Esophagus squamous epithelium (tissue), 5 donors: ENCODE data around the gene TGFBR3. TPM values are rescaled to one million over a fixed set of nuclear protein-coding genes. Genes with fewer than 3 reads are reported as not detected.

Experiments used
- DNase-seq: peaks from one replicate; lab custom pipeline; 2025; lab: John Stamatoyannopoulos, UW
- H3K27ac ChIP-seq, 4 donors: fragments of 200-600 bp; sonication (generic); one replicate each; pipeline ENCODE4 v1.5.1; 2016 to 2019; ENCODE audit warnings: mild to moderate bottlenecking in 1 of 4
- H3K27me3 ChIP-seq, 4 donors: fragments of 200-600 bp; sonication (generic); 1 replicate in 3 of 4; 2 replicates in 1 of 4; pipeline versions ENCODE4 v1.5.1 to v1.6.0; 2017 to 2021; ENCODE audit warnings: antibody characterized with exemption in 1 of 4
- H3K36me3 ChIP-seq, 3 donors: fragments of 200-600 bp; sonication (generic); one replicate each; pipeline ENCODE4 v1.5.1; 2016 to 2019
- H3K4me1 ChIP-seq, 3 donors: fragments of 200-600 bp; sonication (generic); one replicate each; pipeline ENCODE4 v1.5.1; 2017 to 2019
- H3K4me3 ChIP-seq, 4 donors: fragments of 200-600 bp; sonication (generic); 1 replicate in 3 of 4; 2 replicates in 1 of 4; pipeline ENCODE4 v1.5.1; 2016 to 2019; ENCODE audit warnings: mild to moderate bottlenecking in 2 of 4, moderate library complexity in 1 of 4
- H3K9me3 ChIP-seq, 3 donors: fragments of 200-600 bp; sonication (generic); one replicate each; pipeline ENCODE4 v1.5.1; 2016 to 2019
- CTCF ChIP-seq, 6 experiments: fragments of 450-650 bp in 4 of 6; fragments of 200-600 bp in 2 of 6; sonication (generic) in 2 of 6; IDR thresholded peaks; one replicate each; pipeline ENCODE4 v1.5.1; 2016 to 2019; ENCODE audit warnings: antibody characterized with exemption in 6 of 6, mild to moderate bottlenecking in 4 of 6, moderate library complexity in 4 of 6
- POLR2A ChIP-seq, 4 donors: fragments of 450-650 bp; IDR thresholded peaks; one replicate each; pipeline ENCODE4 v1.6.1; 2017; ENCODE audit warnings: antibody characterized with exemption in 4 of 4, mild to moderate bottlenecking in 4 of 4, moderate library complexity in 3 of 4
- WGBS, 2 donors: methylation state at CpG; one replicate each; pipeline ENCODE4 v1.1.5; 2018; 5-methylcytosine and 5-hydroxymethylcytosine counted together
- intact Hi-C: fragments of 100-400 bp; cut with DNase I; formaldehyde crosslinking; loops from one replicate; pipeline ENCODE4 v1.15.0; 2022
- total RNA-seq, 4 donors: library from RNA; depleted of rRNA; stranded (reverse); fragments of >200 nt; gene quantifications; one replicate each; pipeline ENCODE4 v1.1.0, GENCODE V29; 2016
- donor health status: DM: yes; HTN: yes; CAD: no.

TGFBR3 gene
- total RNA-seq, 4 donors from 2014 or later: 11.3 to 119 (median 30.7) TPM

DNA sequence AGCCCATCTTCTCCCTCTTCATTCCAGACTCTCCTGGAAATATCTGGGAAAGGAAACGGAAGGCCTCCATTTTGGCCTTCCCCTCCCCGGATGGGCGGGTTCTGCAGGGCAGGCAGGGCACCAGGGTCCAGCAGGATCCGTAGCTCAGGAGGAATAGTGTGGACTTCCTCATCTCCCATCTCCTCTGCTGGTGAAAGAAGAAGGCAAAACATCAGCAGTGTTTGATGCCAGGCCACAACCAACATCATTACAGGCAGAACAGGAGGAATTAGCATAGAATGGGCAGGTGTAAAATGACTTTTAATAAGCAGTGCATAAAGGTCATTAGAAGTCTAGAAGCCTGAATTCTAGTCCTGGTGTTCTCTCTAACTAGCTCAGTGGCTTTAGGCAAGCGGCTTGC lies 165.9 kb downstream of the TGFBR3 start:
- H3K4me3 ChIP-seq: no peak overlapping the region
- no peaks in the 10 kb centered on the region for H3K27me3 ChIP-seq
- no peaks in the 10 kb centered on the region for H3K9me3 ChIP-seq
- intact Hi-C loops: no loop called here
- peak overlapping the region in 3 of 4 donors; percentile 21 to 43 (median 26) for H3K27ac ChIP-seq
- H3K4me1 ChIP-seq: peaks cover 5 to 8% (median 6%) of the 10 kb centered on the region in 3 donors
- WGBS, 2 donors: 88 to 90% methylated on average over 1 to 3 of the region's 5 CpGs
- DNase-seq: no peak
- H3K36me3 ChIP-seq: peaks cover 0 to 63% (median 14%) of the 10 kb centered on the region in 3 donors
- no peak for TF ChIP-seq CTCF (IDR thresholded peaks at IDR 0.05)
- TF ChIP-seq POLR2A (IDR thresholded peaks at IDR 0.05): no peak

DNA sequence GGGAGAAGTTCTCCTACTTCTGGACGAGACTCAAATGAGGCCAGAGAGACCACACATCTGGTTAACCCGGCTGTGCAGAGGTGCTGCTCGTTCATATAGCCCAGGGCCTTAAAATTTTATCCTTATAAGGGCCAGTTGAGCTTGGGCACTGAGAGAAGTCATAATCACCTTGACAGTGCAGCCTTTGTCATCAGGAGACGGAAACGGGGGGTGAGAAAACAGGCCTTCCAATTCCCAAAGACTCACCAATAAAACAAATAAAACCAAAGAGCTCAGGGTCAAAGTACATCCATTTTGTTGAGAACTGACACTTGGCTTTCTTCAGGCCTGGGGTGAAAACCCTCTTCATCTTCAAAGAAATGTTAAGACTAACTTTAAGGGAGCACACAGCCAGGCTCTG lies 167.1 kb downstream of the TGFBR3 start:
- no peak overlapping the region for H3K4me3 ChIP-seq
- WGBS, 2 donors: 85 to 89% methylated on average over 5 of the region's 5 CpGs
- H3K36me3 ChIP-seq: peaks cover 0 to 75% (median 14%) of the 10 kb centered on the region in 3 donors
- H3K27me3 ChIP-seq: no peaks in the 10 kb centered on the region
- intact Hi-C loops: no loop called here
- DNase-seq: no peak
- peak overlapping the region in 2 of 4 donors; percentile 25 to 43 for H3K27ac ChIP-seq
- no peaks in the 10 kb centered on the region for H3K9me3 ChIP-seq
- TF ChIP-seq CTCF (IDR thresholded peaks at IDR 0.05): no peak
- TF ChIP-seq POLR2A (IDR thresholded peaks at IDR 0.05): no peak
- peaks cover 0 to 4% (median 2%) of the 10 kb centered on the region in 3 donors for H3K4me1 ChIP-seq

DNA sequence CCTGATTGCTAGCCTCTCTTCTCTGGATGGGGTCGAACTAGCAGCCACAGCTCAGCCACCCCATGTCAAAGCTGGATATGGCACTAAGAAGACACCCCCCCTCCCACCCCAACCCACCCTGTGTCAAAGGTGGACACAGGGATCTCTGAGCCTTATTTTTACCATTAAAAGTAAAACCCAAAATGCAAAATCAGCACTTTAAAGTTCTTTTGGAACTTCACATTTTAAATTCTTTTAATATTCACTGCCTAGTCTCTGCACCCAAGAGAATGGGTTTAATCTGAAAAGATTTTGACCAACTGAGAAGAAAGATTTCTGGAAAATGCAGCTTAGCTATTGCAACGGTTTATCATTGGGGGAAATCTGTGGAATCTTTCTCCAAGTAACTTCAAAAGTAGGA lies 167.6 kb downstream of the TGFBR3 start:
- intact Hi-C loops: no loop called here
- peak overlapping the region in 1 of 4 donors; percentile 25 for H3K27ac ChIP-seq
- no peaks in the 10 kb centered on the region for H3K9me3 ChIP-seq
- H3K4me1 ChIP-seq: peaks cover 0 to 9% (median 6%) of the 10 kb centered on the region in 3 donors
- 88 to 89% methylated on average over 1 to 2 of the region's 2 CpGs for WGBS, 2 donors
- no peaks in the 10 kb centered on the region for H3K27me3 ChIP-seq
- no peak for DNase-seq
- no peak overlapping the region for H3K4me3 ChIP-seq
- peaks cover 0 to 75% (median 14%) of the 10 kb centered on the region in 3 donors for H3K36me3 ChIP-seq
- TF ChIP-seq CTCF (IDR thresholded peaks at IDR 0.05) (no peak), POLR2A (IDR thresholded peaks at IDR 0.05) (no peak)

- Histone ChIP-seq H3K27ac (peak overlapping the region in 1 of 4 donors; percentile 25), H3K27me3 (no peaks in the 10 kb centered on the region), H3K9me3 (no peaks in the 10 kb centered on the region), H3K4me3 (no peak overlapping the region), H3K36me3 (peaks cover 0 to 75% (median 14%) of the 10 kb centered on the region in 3 donors), H3K4me1 (peaks cover 0 to 14% (median 6%) of the 10 kb centered on the region in 3 donors)
- TF ChIP-seq POLR2A (IDR thresholded peaks at IDR 0.05): no peak
- no peak for TF ChIP-seq CTCF (IDR thresholded peaks at IDR 0.05)
- no peak for DNase-seq
- intact Hi-C loops: no loop called here
- WGBS, 2 donors: 62 to 76% methylated on average over 2 of the region's 2 CpGs
Measured at GRCh38 chr1:91717839-91718238, 168.1 kb downstream of the TGFBR3 start.

DNA sequence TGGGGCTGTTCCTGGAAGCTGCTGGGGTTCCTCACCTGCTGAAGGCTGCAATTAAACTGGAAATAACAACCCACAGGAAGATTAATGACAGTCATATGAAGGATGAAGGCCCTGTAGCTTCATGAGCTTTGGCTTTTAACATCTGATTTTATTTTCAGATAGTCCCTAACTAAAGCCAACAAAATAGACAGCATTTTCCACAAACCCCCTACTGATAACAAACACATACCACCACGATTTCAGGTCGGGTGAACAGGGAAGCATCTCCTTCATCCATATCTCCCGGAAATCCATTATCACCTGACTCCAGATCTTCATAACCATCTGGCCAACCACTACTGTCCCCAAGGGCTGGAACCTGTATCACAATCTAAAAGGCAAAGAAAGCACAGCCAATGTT lies 169.6 kb downstream of the TGFBR3 start:
- H3K9me3 ChIP-seq: no peaks in the 10 kb centered on the region
- WGBS, 2 donors: 78 to 90% methylated on average over 3 of the region's 3 CpGs

More for the DNA sequence above, 169.6 kb downstream of the TGFBR3 start:
- TF ChIP-seq POLR2A (IDR thresholded peaks at IDR 0.05): no peak
- no peak for TF ChIP-seq CTCF (IDR thresholded peaks at IDR 0.05)
- Histone ChIP-seq H3K4me1 (peaks cover 0 to 27% (median 12%) of the 10 kb centered on the region in 3 donors), H3K27ac (peak overlapping the region in 3 of 4 donors; percentile 45 to 83 (median 78)), H3K4me3 (no peak overlapping the region), H3K36me3 (peaks cover 0 to 82% (median 14%) of the 10 kb centered on the region in 3 donors), H3K27me3 (no peaks in the 10 kb centered on the region)
- intact Hi-C loops: no loop called here
- DNase-seq: no peak
